GM19351 (cell line): ENCODE results near the gene GPR132.
"Not testable (repeated sequence)": the region's sequence is repeated elsewhere in the genome, so short reads cannot be mapped to it uniquely, and the experiment has no call there.

Experiments
- ATAC-seq: cut with Tn5 transposase; IDR thresholded peaks from one replicate; pipeline ENCODE4 v1.9.1; 2021; ENCODE audit warnings: mild to moderate bottlenecking, moderate library complexity; ENCODE audit not compliant: unreplicated experiment

GPR132 gene, protein sequence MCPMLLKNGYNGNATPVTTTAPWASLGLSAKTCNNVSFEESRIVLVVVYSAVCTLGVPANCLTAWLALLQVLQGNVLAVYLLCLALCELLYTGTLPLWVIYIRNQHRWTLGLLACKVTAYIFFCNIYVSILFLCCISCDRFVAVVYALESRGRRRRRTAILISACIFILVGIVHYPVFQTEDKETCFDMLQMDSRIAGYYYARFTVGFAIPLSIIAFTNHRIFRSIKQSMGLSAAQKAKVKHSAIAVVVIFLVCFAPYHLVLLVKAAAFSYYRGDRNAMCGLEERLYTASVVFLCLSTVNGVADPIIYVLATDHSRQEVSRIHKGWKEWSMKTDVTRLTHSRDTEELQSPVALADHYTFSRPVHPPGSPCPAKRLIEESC

DNA sequence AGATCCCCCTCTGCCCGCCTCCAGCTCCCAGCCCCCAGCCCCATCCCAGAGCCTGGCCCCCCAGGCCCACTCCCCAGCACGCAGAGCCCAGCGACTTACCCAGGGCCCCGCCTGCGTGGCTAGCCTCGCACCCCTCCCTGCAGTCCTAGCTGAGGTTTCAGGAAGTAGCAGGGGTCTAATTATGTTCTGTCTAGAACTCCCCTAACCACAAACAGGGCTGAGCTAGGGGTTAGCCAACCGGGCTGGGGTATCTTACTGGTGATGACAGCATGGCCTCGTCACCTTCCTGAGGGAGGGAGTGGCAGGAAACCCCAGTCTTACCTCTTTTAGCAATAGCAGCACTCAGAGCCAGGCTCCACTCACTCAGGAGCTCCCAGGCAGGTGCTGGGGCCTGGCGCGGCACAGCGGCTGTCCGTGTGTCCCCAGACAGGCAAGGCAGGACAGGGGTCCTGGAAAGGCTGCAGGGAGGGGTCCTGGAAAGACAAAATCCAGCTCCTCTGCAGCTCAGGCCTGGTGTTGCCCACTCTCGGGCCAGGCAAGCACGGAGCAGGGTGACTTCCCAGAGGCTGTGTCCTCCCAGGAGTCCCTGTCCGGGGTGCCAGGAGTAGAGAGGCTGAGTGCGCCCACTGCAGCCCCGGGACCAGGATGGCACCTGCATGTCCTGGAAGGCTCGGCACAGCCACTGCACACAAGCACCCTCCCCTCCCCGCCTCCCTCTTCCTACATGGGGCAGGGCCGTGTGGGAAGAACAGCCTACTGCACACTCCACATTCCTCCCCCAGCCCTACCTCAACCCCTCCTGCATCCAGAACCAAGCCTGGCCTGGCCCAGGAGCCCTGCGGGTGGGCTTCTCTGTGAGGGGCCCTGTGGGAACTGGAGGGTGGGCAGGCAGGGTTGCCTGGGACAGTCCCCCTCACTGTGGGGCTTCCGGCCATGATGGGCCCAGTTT, at the start of gene GPR132:
Gene GPR132, minus strand, starts transcription at position 151 of the 949 bp plus-strand sequence. CDS start 10,010 bp downstream, outside the sequence.
- peak; percentile 48 for ATAC-seq

GRCh38 chr14:105109243-105109642, 44.0 kb upstream of the GPR132 start:
- ATAC-seq: not testable (repeated sequence)

- ATAC-seq: no peak
These were observed 43.3 kb upstream of the GPR132 start for GRCh38 chr14:105108516-105108864.

GRCh38 chr14:105107781-105108515, 42.7 kb upstream of the GPR132 start:
- no peak for ATAC-seq

- ATAC-seq: no peak
These were observed 42.1 kb upstream of the GPR132 start for GRCh38 chr14:105107351-105107750.

DNA sequence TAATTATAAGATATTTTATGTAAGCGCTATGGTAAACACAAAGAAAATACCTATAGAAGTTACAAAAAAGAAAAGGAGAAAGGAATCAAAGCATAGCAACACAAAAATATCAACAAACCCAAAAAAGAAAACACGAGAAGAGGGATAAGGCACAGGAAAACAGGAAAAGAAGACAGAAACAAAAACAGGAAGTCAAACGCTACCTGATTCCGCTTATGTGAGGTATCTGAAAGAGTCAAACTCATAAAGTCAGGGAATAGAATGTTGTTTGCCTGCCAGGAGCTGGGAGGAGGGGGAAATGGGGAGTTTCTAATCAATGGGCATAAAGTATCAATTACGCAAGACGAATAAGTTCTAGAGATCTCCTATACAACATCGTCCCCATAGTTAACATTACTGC, 39.9 kb upstream of the GPR132 start:
- no peak for ATAC-seq

DNA sequence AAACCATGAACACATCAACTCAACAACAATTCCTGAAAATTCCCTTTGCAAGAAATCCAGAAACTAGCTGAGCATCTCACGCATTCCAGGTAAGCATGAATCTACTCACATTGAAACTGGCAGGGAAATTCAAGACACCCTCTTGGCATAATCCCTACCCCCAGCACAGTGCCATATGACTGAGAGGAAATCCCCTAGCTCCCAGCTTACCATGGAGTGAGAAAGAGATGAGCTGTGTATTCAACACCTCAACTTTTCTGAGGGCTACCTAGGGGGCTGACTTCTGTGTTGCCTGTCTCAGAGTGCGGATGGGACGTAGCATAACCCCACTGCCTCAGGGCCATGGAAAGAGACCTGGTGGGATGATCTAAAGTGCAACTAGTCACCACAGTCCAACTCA, 37.7 kb upstream of the GPR132 start:
- ATAC-seq: no peak

DNA sequence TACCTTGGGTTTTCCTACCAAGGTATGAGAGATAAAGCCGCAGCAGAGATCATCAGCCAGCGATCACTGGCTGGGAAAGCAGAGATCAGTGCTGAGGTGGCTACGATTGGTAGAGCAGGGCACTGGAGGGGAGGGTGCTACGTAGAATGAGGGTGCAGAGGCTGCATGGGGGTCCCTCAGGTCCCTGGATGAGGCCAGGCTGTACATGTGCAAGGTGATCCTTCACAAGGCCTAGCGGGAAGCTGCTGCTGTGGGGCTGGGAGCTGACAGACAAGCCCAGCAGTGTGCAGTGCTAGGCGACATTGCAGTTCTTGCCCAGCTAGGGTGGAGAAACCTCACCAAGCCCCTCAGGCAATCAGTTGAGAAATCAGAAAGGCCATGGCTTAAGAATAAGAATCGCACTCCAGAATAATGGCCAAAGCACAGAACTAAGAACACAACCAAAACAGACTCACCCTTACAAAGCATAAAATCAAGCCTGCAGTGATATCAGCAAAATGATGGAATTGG, 37.2 kb upstream of the GPR132 start:
- ATAC-seq: no peak

- ATAC-seq: no peak
These were observed 35.7 kb upstream of the GPR132 start for GRCh38 chr14:105100910-105101309.

DNA sequence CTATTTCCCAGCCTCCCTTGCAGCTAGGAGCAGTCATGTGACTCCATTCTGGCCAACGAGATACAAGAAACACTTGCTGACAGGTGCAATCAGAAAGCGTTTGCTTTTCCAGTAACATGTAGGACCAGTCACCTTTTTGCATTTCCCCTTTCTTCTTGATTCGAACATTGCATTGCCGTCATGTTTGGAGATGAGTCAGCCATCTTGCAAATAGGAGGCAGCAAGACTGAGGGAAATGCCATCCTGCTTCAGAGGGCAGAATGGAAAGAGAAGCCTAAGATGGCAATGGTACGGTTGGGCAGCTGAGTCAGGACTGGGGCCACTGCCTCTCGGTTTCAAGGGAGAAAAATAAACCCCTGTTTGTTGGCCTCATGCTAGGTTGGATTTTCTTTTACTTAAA, 34.5 kb upstream of the GPR132 start:
- ATAC-seq: no peak

DNA sequence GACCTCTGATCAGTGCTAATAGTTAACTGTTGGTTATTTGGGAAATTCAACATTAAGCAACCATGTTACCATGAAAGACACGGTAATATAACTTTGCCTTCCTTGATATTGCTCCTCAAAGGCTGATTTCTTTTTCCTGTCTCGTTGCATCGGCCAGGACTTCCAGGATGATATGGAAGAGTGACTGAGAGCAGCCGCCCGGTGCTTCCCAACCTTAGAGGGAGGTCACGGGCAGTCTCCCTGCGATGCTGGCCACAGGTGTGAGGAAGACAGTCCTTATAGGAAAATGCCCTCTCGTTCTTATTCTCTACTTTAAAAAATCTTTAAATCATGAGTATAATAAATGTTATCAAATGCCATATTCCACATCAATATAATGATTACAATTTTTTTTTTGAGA, 33.1 kb upstream of the GPR132 start:
- ATAC-seq: no peak

DNA sequence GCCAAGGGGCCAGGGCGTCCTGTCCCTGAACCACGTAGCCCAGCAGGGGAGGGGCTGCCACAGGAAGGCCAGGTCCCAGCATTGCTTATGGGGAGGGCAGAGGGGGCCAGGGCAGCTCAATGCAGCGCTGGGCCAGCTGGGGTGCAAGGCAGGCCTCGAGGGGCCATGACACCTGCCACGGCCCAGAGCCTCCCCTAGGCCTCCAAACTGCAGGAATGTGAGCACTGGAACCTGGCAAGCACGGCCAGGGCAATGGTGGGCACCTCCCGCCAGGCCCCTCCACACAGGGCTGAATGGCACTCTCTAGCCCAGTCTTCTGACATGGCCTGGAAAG, 32.5 kb upstream of the GPR132 start:
- no peak for ATAC-seq

- no peak for ATAC-seq
These were observed 31.1 kb upstream of the GPR132 start for GRCh38 chr14:105096206-105096875.

DNA sequence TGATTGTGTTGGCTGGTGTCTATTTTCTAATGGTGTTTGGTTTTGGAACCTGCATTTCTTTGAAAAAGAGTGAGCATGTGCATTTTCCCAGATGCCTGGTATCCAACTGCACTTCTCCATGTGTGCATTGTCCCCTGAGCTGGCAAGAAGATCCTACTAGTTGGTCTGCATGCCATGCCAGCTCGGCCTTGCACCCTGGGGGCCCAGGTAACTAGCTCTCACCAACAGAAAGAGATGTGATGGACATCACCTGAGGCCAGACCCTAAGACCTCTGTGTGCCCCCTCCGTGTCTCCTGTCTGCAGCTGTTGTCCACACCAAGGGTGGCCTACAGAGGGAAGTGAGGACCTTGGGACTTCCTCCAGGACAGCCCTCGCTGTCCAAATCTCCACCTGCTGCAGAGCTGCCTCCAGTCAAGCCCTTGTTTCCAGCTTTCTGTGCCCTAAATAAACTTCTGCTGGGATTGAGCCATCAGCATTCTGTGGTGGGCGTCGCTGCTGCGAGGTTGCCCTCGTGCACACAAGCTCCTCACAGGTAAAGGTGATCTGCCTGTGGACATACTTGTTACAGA, 30.1 kb upstream of the GPR132 start:
- ATAC-seq: no peak

- ATAC-seq: no peak
These were observed 29.1 kb upstream of the GPR132 start for GRCh38 chr14:105094193-105094907.

GRCh38 chr14:105093431-105094192, 28.4 kb upstream of the GPR132 start:
- ATAC-seq: peak; percentile 60

DNA sequence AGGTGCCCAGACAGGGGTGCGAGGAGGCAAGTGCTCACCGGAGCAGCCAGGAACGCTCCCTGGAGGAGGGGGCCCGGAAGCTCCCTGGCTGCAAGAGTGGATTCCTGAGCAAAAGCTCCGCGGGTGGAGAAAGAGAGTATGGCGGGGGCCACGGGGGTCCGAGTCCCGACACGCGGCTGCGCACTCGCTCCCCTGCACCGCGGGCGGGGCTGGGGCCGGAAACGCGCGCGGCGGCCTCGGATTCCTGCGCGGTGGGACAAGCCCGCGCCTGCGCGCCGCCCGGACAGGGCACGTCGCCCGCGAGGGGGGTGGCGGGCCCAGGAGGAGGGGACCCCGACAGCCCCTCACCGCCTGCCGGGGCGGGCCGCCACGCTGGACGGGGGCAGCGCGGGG, 27.8 kb upstream of the GPR132 start:
- peak; percentile 37 for ATAC-seq

DNA sequence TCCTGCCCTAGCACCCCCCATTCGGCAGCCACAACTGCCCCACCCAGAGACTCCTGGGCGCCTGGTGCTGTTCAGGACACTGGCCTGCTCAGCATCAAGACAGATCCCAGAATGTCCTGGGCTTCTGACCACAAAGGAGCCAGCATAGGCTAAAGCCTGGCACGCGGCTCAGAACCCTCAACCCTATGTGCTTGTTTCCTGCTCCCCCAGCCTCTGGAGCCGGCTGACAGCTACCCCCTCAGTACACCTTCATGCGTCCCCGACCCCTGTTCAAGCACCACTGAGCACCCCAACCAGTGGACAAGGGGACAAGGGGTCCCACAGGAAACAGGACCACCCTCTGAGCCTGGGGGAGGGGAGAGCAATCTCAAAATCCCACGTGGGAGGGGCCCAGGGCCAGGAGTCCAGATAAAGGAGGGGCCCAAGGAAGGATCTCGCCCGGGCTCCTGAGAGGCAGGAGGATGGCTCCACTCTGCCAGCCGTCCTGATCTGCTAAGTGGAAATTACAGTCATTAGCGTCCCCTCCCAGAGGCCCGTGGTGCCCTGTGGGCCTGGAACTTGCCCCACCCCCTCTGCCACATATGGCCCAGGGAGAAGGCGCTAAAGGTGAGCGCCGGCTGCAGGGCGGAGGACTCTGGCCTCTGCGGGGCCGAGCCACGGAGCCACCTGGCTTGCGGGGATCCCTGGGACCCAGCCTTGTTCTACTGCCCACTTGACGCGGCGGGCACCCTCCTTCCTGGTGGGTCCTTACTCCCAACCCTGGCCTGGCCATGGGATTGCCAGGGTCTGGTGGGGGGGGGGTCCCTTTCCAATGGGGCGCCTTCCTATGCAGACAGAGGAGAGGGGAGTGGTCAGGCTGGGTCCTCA, 27.2 kb upstream of the GPR132 start:
- no peak for ATAC-seq
